PFSK-1 (cell line): ENCODE measurements around the gene GPATCH2L.

ENCODE experiments used
- FOXP2 ChIP-seq: optimal IDR thresholded peaks from 2 replicates; pipeline ENCODE3; 2011; ENCODE audit warnings: borderline replicate concordance, control low read depth, inconsistent platforms; ENCODE audit not compliant: insufficient read depth; ENCODE audit errors: extremely low read length, extremely low read depth
- POLR2AphosphoS5 ChIP-seq: IDR thresholded peaks from 2 replicates; pipeline ENCODE4 v1.6.1; 2012; ENCODE audit warnings: low read depth, mild to moderate bottlenecking, control low read depth, low read length, moderate library complexity
- REST ChIP-seq, 2 experiments: IDR thresholded peaks; 2 replicates each; pipeline versions ENCODE4 v1.6.1 to v1.8.0; 2011 to 2012; ENCODE audit warnings: low read depth in 2 of 2, low read length in 2 of 2, control low read depth in 1 of 2, inconsistent platforms in 1 of 2, mild to moderate bottlenecking in 1 of 2, moderate library complexity in 1 of 2; ENCODE audit not compliant: insufficient read depth in 1 of 2
- SIN3A ChIP-seq: IDR thresholded peaks from 2 replicates; pipeline ENCODE4 v1.6.1; 2012; ENCODE audit warnings: mild to moderate bottlenecking, low read length, moderate library complexity, borderline replicate concordance; ENCODE audit not compliant: insufficient read depth
- TAF1 ChIP-seq: IDR thresholded peaks from 2 replicates; pipeline ENCODE4 v1.6.1; 2012; ENCODE audit warnings: low read length, control low read depth, borderline replicate concordance; ENCODE audit not compliant: insufficient read depth

Gene GPATCH2L

GRCh38 chr14:76131071-76131965 is 20.4 kb upstream of the GPATCH2L start:
- TF ChIP-seq FOXP2 (no peak), POLR2AphosphoS5 (no peak), SIN3A (no peak), TAF1 (no peak), REST (IDR thresholded peaks at IDR 0.05; ENCODE audit: insufficient read depth in 1 of 2, low read depth in 2 of 2, low read length in 2 of 2) (no peak)

GRCh38 chr14:76133103-76133502 is 18.6 kb upstream of the GPATCH2L start:
- TF ChIP-seq SIN3A: no peak
- no peak for TF ChIP-seq FOXP2
- no peak for TF ChIP-seq TAF1
- TF ChIP-seq REST (IDR thresholded peaks at IDR 0.05; ENCODE audit: insufficient read depth in 1 of 2, low read depth in 2 of 2, low read length in 2 of 2): peak; percentile 81 to 94
- no peak for TF ChIP-seq POLR2AphosphoS5

- TF ChIP-seq FOXP2 (no peak), SIN3A (no peak), TAF1 (no peak), POLR2AphosphoS5 (no peak), REST (IDR thresholded peaks at IDR 0.05; ENCODE audit: insufficient read depth in 1 of 2, low read depth in 2 of 2, low read length in 2 of 2) (no peak)
Observed at GRCh38 chr14:76134231-76134630, 17.5 kb upstream of the GPATCH2L start.

- TF ChIP-seq POLR2AphosphoS5: no peak
- TF ChIP-seq FOXP2: no peak
- no peak for TF ChIP-seq TAF1
- TF ChIP-seq SIN3A: no peak
- peak in 1 of 2 experiments; percentile 52; a peak in 1 of 4 replicates for TF ChIP-seq REST (IDR thresholded peaks at IDR 0.05; ENCODE audit: insufficient read depth in 1 of 2, low read depth in 2 of 2, low read length in 2 of 2)
Observed at GRCh38 chr14:76135722-76136121, 16.0 kb upstream of the GPATCH2L start.

- no peak for TF ChIP-seq POLR2AphosphoS5
- TF ChIP-seq FOXP2: no peak
- no peak for TF ChIP-seq TAF1
Observed at GRCh38 chr14:76136476-76137110, 15.1 kb upstream of the GPATCH2L start.
